Measurements from ENCODE around the gene STXBP6.

The STXBP6 gene

DNA sequence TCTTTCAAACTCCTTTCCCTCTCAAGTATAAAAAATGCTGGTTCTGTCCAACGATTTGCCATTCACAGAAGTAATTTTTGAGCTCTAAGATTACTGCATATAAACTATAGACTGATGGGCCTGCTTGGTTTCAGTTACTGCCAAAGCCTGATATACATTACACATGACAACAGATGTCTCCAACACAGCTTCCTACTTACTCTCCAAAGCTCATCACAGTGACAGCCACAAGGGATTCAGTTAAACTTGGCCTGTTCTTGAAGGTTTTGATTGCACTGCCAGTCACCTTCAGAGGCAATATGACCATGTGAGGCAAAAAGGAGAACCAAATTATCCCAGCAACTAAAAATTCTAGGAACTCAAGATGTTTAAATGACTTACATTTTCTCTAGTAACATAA lies 30.1 kb downstream of the STXBP6 start:
- FAIRE-seq (no peak), DNase-seq (ENCODE audit: low spot score) (no peak)

DNA sequence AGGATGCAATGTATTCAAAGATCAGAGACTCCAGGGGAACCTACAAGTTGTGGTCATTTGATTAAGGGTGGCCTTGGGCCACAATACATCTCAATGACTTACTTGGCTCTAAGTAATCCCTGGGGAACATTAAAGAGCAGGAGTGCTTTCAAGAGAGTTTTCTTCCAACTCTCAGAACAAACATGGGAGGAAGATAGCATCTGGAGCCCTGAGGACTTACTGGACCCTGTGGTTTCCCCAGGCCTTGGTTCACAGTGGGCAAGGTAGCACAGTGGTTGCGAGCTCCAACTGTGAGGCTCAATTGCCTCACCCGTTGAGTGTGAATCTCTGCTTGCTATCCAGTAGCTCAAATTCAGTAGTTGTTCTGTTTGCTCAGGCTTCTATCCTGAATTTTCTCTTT lies 32.4 kb downstream of the STXBP6 start:
- FAIRE-seq: no peak
- no peak for DNase-seq (ENCODE audit: low spot score)

GRCh38 chr14:25015761-25016160 lies 34.2 kb downstream of the STXBP6 start:
- DNase-seq (ENCODE audit: low spot score): no peak
- no peak for FAIRE-seq

DNA sequence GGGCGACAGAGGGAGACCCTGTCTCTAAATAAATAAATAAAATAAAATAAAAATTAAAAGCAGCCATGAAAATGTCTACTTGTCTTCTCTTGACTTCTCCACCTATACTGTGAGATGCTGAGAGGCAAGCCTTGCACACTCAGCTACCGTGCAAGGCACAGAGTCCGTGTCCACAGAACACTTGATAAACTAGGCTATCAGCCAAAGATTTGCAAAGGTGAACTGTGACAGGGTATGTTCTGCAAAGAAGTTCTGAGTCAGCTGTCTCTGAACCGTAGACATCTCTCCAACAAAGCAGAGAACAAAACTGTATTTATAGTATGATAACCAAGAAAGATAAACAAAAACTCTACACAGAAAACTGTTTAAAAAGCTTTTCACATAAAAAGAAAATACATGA lies 35.5 kb downstream of the STXBP6 start:
- no peak for FAIRE-seq
- DNase-seq (ENCODE audit: low spot score): no peak

DNA sequence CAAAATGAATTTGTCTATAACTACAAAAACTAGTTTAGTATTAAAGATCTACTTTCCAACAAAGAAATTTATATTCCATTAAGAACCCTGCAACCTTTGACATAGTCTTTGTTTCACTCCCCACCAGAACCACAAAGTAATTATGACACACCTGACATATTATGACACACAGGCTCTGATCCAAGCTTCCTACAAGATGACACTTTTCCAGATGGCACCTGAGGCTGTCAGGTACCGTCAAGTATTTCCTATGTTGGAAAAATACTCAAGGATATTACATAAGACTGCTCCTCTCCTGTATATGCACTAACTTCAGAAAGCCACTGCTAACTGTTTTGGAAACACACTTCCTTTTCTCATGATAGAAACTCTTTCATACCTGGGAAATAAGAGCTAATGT lies 38.9 kb downstream of the STXBP6 start:
- FAIRE-seq (no peak), DNase-seq (ENCODE audit: low spot score) (no peak)

DNA sequence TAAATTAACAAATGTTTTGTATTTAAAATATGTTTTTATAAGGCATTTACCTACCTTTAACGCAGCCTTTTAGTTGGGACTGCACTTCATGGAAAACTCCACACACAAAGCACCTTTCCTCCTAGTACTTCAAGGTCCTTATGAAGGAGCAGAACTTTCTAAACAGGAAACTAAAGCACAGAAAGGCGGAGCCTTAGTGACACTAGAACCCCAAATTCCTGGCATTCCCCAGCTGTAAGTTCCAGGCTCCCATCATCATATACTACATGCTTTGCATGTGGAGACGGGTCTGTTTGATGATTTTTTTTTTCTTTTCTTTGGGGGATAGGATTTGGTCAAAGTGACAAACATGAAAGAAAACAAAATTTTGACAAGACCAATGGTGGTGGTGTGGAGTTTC lies 39.5 kb downstream of the STXBP6 start:
- FAIRE-seq: no peak
- no peak for DNase-seq (ENCODE audit: low spot score)

DNA sequence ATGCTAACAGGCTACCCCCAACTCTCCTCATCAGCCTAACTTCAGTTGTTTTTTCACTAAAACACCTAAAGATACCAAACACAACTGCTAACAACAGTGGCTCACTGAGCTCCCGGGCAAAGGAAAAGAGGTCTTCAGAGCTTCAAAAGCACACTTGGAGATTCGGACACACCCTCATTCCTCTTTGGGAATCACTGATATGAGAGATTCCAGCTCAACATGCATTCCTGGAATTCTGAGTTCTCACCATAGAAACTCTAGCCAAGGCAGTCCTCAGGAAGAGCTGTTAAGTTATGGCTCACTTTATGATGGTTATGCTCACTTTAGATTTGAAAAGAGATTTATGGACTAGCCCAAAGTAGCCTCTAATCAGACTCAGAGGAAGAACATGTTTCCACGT lies 40.1 kb downstream of the STXBP6 start:
- FAIRE-seq: no peak
- peak; percentile 4 for DNase-seq (ENCODE audit: low spot score)

DNA sequence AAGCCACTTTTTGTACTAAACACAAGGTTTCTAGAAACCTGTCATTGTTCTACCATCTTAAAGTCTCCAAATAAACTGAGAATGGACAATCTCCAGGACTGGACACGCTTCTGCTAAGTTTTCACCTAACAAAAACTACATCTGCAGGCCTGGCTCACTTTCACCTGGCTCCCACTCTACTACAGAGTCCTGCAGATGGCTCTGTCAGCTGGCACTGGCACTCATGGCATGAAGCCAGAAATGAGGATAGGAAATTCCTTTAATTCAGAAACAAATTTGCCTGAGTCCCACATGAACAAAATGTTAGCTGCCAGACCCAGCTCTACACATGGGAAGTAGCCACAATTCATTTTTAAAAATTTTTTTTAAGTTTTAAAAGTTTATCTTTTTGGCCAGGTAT lies 42.1 kb downstream of the STXBP6 start:
- DNase-seq (ENCODE audit: low spot score) (no peak), FAIRE-seq (no peak)

- DNase-seq (ENCODE audit: low spot score) (peak; percentile 86), FAIRE-seq (peak; percentile 45)
Measured at GRCh38 chr14:25006961-25007795, 42.8 kb downstream of the STXBP6 start.

DNA sequence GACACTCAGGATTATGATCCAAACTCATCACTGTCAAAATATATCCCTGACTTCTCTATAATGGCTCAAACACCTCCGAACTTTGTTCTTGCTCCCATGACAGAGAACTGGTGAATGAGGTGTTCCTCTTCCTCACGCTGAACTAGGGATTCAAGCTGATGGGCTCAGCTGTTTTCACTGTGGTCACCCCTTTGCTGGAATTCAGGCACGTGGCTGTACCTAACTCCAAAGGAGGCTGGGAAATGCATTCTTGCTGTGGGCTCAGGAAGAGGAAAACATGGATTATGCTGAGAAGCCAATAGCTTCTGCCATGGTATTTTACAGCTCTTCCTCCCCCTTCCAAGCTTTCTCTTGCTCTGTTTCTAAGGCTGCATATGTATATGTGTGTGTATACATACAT lies 43.9 kb downstream of the STXBP6 start:
- no peak for FAIRE-seq
- no peak for DNase-seq (ENCODE audit: low spot score)

- FAIRE-seq (no peak), DNase-seq (ENCODE audit: low spot score) (no peak)
Measured at GRCh38 chr14:25004389-25004809, 45.5 kb downstream of the STXBP6 start.

GRCh38 chr14:25003537-25003936 lies 46.4 kb downstream of the STXBP6 start:
- DNase-seq (ENCODE audit: low spot score): no peak

DNA sequence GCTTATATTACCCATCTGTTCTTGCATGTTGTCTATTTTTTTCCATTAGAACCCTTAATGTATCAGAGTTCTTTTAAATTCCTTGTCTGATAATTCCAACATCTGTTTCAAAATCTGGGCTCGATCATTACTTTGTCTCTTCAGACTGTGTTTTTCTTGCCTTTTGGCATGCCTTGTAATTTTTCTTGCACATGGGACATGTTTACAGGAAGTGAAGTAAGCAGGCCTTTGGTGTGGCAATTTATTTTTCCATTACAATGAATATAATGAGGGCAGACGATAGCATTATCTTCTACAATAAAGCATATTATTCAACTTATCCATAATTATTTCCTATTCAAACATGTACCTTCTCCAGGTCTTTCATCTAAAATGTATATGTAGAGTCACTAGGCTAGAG lies 48.3 kb downstream of the STXBP6 start:
- FAIRE-seq (no peak), DNase-seq (ENCODE audit: low spot score) (no peak)

More at GRCh38 chr14:25003537-25003936, 46.4 kb downstream of the STXBP6 start:
- no peak for FAIRE-seq

- FAIRE-seq (no peak), DNase-seq (ENCODE audit: low spot score) (no peak)
Measured at GRCh38 chr14:25001156-25001555, 48.8 kb downstream of the STXBP6 start.

DNA sequence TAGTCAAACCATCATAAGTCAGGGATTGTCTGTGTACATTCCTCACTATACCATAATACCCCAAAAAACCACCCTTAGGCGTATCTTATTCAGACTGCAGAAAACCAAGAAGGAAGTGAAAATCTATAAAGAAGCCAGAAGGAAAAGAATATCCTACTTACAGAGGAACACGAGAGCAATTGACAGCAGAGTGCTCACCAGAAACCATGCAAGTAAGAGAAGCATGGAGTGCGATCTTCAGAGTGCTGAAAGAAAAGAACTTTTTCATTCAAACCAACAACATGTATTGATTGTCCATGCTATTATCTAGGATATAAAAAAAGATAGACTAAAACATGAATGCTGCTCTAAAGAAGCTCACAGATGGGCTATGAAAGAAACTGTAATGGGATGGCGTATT lies 50.8 kb downstream of the STXBP6 start:
- no peak for DNase-seq (ENCODE audit: low spot score)
- FAIRE-seq: no peak

GRCh38 chr14:24996930-24997725 lies 52.8 kb downstream of the STXBP6 start:
- no peak for FAIRE-seq
- no peak for DNase-seq (ENCODE audit: low spot score)

- DNase-seq (ENCODE audit: low spot score): no peak
- no peak for FAIRE-seq
Measured at GRCh38 chr14:24995016-24995415, 54.9 kb downstream of the STXBP6 start.

DNA sequence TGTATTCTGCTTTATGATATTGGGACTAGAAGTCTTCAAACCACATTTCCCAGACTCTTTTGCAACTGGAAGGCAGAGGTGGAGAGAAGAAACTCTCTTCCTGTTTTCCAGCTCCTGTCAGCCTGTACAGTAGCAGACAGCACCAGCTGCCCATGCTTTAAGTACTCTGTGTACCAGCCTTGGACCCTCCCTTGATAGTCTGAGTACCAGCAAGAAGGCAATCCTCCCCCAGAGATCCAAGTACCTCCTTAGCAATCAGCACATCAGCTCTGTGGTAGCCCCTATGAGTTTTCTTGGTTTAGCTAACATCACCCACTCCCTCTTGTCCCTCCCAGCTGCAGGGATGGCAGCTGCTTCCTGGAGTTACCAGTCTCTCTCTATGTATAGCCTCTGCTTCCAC lies 56.3 kb downstream of the STXBP6 start:
- FAIRE-seq: no peak
- no peak for DNase-seq (ENCODE audit: low spot score)

GRCh38 chr14:24992624-24993360 lies 57.2 kb downstream of the STXBP6 start:
- FAIRE-seq (no peak), DNase-seq (ENCODE audit: low spot score) (no peak)

DNA sequence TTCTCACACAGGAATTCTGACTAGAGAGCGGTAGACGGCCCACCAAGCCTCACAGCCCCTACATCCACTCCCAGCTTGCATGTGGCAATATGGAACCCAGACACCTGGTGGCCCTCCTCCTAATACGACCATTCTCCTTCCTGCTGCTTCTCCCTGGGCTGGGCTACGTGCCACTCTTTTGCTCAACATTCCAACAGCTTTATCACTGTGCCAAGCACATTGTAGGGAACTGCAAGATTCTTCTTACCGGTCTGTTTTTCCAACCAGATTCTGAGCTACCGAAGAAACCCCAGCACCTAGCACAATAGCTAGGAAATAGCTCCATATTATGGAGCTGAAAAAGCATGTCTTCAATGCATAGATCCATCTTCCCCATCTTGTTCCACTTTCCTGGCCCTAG lies 58.1 kb downstream of the STXBP6 start:
- DNase-seq (ENCODE audit: low spot score) (no peak), FAIRE-seq (no peak)

GRCh38 chr14:24991288-24991687 lies 58.7 kb downstream of the STXBP6 start:
- no peak for DNase-seq (ENCODE audit: low spot score)
- no peak for FAIRE-seq

GRCh38 chr14:24990773-24991172 lies 59.2 kb downstream of the STXBP6 start:
- FAIRE-seq (no peak), DNase-seq (ENCODE audit: low spot score) (no peak)
